Progenitor cell of endocrine pancreas (in vitro differentiated cells): ENCODE measurements around the gene NAV3. TPM values are rescaled to one million over a fixed set of nuclear protein-coding genes. Genes with fewer than 3 reads are reported as not detected.

Experiments used
- DNase-seq: peaks from one replicate; pipeline ENCODE4 v3.0.0; 2021; ENCODE audit warnings: low spot score; ENCODE audit not compliant: unreplicated experiment
- H3K27ac Mint-ChIP-seq: 2 replicates; pipeline ENCODE4 v1.8.0; 2021; ENCODE audit warnings: mild to moderate bottlenecking, moderate library complexity, mixed read lengths
- H3K27me3 Mint-ChIP-seq: 2 replicates; pipeline ENCODE4 v1.8.0; 2021; ENCODE audit warnings: mixed read lengths
- H3K36me3 Mint-ChIP-seq: 2 replicates; pipeline ENCODE4 v1.8.0; 2022; ENCODE audit warnings: mixed read lengths; ENCODE audit not compliant: insufficient read depth
- H3K4me1 Mint-ChIP-seq: 2 replicates; pipeline ENCODE4 v1.8.0; 2021; ENCODE audit warnings: low read depth, mixed read lengths
- H3K4me3 Mint-ChIP-seq: 2 replicates; pipeline ENCODE4 v1.8.0; 2021; ENCODE audit warnings: low read depth, mild to moderate bottlenecking, moderate library complexity, mixed read lengths
- H3K9me3 Mint-ChIP-seq: 2 replicates; pipeline ENCODE4 v1.8.0; 2021; ENCODE audit warnings: low read depth, mixed read lengths
- total RNA-seq: library from RNA; stranded (reverse); gene quantifications from 2 replicates; pipeline ENCODE4 v1.2.1, GENCODE V29; 2021
- TF ChIP-seq, protein P1 (sequence below): fragments of 200-600 bp; sonication (generic); IDR thresholded peaks from one replicate; pipeline ENCODE4 v1.5.0; 2021; ENCODE audit warnings: antibody characterized with exemption, mild to moderate bottlenecking; ENCODE audit not compliant: unreplicated experiment

Gene NAV3
- total RNA-seq, 1 donor from 2014 or later: 11.5 TPM

DNA sequence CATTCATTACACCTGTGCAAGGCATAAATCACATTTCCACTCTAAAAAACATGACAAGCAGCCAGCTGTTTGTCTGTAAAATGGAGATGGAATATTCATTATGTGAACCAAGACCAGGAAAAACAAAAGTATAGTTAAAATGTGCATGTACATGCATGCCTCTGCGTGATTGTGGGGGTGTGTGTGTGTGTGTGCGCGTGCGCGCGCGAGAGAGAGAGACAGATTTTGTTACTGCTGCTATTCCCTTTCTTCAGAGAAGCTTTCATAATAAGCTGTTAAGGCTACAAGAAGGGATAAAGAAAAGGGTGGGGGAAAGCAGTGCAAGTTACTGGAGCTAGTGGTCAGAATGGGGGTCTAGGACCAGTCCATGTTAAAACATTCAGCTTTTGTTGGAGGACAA is 430.3 kb downstream of the NAV3 start:
- Mint-ChIP-seq H3K27me3 (no peaks in the 10 kb centered on the region), H3K4me3 (no peak overlapping the region), H3K9me3 (peaks cover 13% of the 10 kb centered on the region), H3K4me1 (no peaks in the 10 kb centered on the region), H3K27ac (no peak overlapping the region), H3K36me3 (no peaks in the 10 kb centered on the region)
- TF ChIP-seq, protein P1, sequence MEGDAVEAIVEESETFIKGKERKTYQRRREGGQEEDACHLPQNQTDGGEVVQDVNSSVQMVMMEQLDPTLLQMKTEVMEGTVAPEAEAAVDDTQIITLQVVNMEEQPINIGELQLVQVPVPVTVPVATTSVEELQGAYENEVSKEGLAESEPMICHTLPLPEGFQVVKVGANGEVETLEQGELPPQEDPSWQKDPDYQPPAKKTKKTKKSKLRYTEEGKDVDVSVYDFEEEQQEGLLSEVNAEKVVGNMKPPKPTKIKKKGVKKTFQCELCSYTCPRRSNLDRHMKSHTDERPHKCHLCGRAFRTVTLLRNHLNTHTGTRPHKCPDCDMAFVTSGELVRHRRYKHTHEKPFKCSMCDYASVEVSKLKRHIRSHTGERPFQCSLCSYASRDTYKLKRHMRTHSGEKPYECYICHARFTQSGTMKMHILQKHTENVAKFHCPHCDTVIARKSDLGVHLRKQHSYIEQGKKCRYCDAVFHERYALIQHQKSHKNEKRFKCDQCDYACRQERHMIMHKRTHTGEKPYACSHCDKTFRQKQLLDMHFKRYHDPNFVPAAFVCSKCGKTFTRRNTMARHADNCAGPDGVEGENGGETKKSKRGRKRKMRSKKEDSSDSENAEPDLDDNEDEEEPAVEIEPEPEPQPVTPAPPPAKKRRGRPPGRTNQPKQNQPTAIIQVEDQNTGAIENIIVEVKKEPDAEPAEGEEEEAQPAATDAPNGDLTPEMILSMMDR: no peak
- DNase-seq: no peak

DNA sequence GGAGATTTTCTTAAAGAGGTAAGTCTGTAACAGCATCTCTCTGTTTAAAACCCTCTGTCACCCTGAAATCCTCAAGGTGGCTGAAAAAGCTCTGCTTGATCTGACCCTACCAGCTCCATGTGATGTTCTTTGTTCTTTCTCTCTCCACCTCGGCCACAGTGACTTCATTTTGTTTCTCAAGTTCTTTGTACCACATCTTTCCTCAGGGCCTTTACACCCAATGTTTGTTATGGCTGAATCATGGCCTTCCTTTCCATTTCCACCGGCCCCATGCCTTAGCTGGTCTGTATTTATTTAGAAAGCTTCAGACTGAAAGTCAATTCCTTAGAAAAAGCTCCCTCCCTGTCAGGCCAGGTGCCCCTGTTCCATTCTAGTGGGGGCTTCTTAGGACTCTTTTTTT is 431.2 kb downstream of the NAV3 start:
- H3K27me3 Mint-ChIP-seq: no peaks in the 10 kb centered on the region
- H3K9me3 Mint-ChIP-seq: peaks cover 8% of the 10 kb centered on the region
- H3K4me1 Mint-ChIP-seq: no peaks in the 10 kb centered on the region
- no peak overlapping the region for H3K4me3 Mint-ChIP-seq
- TF ChIP-seq, protein P1: no peak
- no peaks in the 10 kb centered on the region for H3K36me3 Mint-ChIP-seq
- H3K27ac Mint-ChIP-seq: no peak overlapping the region
- no peak for DNase-seq
